Mucosa of stomach (tissue), 1 donor: Measurements from ENCODE around the gene ELN.

ENCODE experiments used
- H3K27me3 ChIP-seq: one replicate; pipeline ENCODE4 v1.7.0; 2013; ENCODE audit warnings: mild to moderate bottlenecking, low read length; ENCODE audit not compliant: control insufficient read depth, insufficient read depth
- H3K36me3 ChIP-seq: one replicate; pipeline ENCODE4 v1.7.0; 2013; ENCODE audit warnings: low read length; ENCODE audit not compliant: control insufficient read depth, insufficient read depth
- H3K4me1 ChIP-seq: one replicate; pipeline ENCODE4 v1.7.0; 2013; ENCODE audit warnings: mild to moderate bottlenecking, low read length; ENCODE audit not compliant: control insufficient read depth, insufficient read depth
- H3K4me3 ChIP-seq: one replicate; pipeline ENCODE4 v1.7.0; 2013; ENCODE audit warnings: low read length
- H3K9ac ChIP-seq: one replicate; pipeline ENCODE4 v1.7.0; 2013; ENCODE audit warnings: mild to moderate bottlenecking, low read length, moderate library complexity
- H3K9me3 ChIP-seq: one replicate; pipeline ENCODE4 v1.7.0; 2013; ENCODE audit warnings: mild to moderate bottlenecking, low read length, moderate library complexity; ENCODE audit not compliant: control insufficient read depth
- donor health status: Pancreatic carcinoma.

The ELN gene

GRCh38 chr7:74063223-74063641 is 35.3 kb downstream of the ELN start:
- Histone ChIP-seq H3K4me1 (peaks cover 39% of the 10 kb centered on the region), H3K27me3 (no peaks in the 10 kb centered on the region), H3K9ac (no peak overlapping the region), H3K9me3 (no peaks in the 10 kb centered on the region), H3K4me3 (no peak overlapping the region), H3K36me3 (no peaks in the 10 kb centered on the region)

GRCh38 chr7:74063646-74064045 is 35.7 kb downstream of the ELN start:
- Histone ChIP-seq H3K9ac (no peak overlapping the region), H3K4me1 (peaks cover 39% of the 10 kb centered on the region), H3K36me3 (no peaks in the 10 kb centered on the region), H3K27me3 (no peaks in the 10 kb centered on the region), H3K4me3 (no peak overlapping the region), H3K9me3 (no peaks in the 10 kb centered on the region)

- H3K9me3 ChIP-seq, result no peaks in the 10 kb centered on the region
- no peak overlapping the region for H3K4me3 ChIP-seq
- H3K9ac ChIP-seq, result no peak overlapping the region
- H3K4me1 ChIP-seq, result peaks cover 31% of the 10 kb centered on the region
- no peaks in the 10 kb centered on the region for H3K27me3 ChIP-seq
- no peaks in the 10 kb centered on the region for H3K36me3 ChIP-seq
Measured at GRCh38 chr7:74064696-74065095, 36.7 kb downstream of the ELN start.

- Histone ChIP-seq H3K9ac (no peak overlapping the region), H3K4me1 (peaks cover 13% of the 10 kb centered on the region), H3K27me3 (no peaks in the 10 kb centered on the region), H3K36me3 (no peaks in the 10 kb centered on the region), H3K4me3 (no peak overlapping the region), H3K9me3 (no peaks in the 10 kb centered on the region)
Measured at GRCh38 chr7:74066626-74067025, 38.7 kb downstream of the ELN start.

- Histone ChIP-seq H3K4me1 (peaks cover 5% of the 10 kb centered on the region), H3K9ac (no peak overlapping the region), H3K9me3 (no peaks in the 10 kb centered on the region), H3K36me3 (no peaks in the 10 kb centered on the region), H3K4me3 (no peak overlapping the region), H3K27me3 (no peaks in the 10 kb centered on the region)
Measured at GRCh38 chr7:74068378-74069085, 40.6 kb downstream of the ELN start.

- H3K27me3 ChIP-seq, result no peaks in the 10 kb centered on the region
- H3K4me3 ChIP-seq, result no peak overlapping the region
- no peaks in the 10 kb centered on the region for H3K9me3 ChIP-seq
- no peak overlapping the region for H3K9ac ChIP-seq
- peaks cover 5% of the 10 kb centered on the region for H3K4me1 ChIP-seq
- no peaks in the 10 kb centered on the region for H3K36me3 ChIP-seq
Measured at GRCh38 chr7:74069086-74069541, 41.1 kb downstream of the ELN start.

GRCh38 chr7:74069790-74070618 is 42.0 kb downstream of the ELN start:
- H3K4me1 ChIP-seq, result peaks cover 5% of the 10 kb centered on the region
- no peak overlapping the region for H3K4me3 ChIP-seq
- H3K9me3 ChIP-seq, result no peaks in the 10 kb centered on the region
- no peaks in the 10 kb centered on the region for H3K36me3 ChIP-seq
- no peak overlapping the region for H3K9ac ChIP-seq
- no peaks in the 10 kb centered on the region for H3K27me3 ChIP-seq

GRCh38 chr7:74070619-74070921 is 42.6 kb downstream of the ELN start:
- H3K4me3 ChIP-seq, result no peak overlapping the region

GRCh38 chr7:74071121-74071520 is 43.1 kb downstream of the ELN start:
- no peak overlapping the region for H3K4me3 ChIP-seq
- H3K27me3 ChIP-seq, result no peaks in the 10 kb centered on the region
- no peaks in the 10 kb centered on the region for H3K36me3 ChIP-seq
- no peak overlapping the region for H3K9ac ChIP-seq
- H3K9me3 ChIP-seq, result no peaks in the 10 kb centered on the region
- no peaks in the 10 kb centered on the region for H3K4me1 ChIP-seq

More at GRCh38 chr7:74070619-74070921, 42.6 kb downstream of the ELN start:
- Histone ChIP-seq H3K27me3 (no peaks in the 10 kb centered on the region), H3K36me3 (no peaks in the 10 kb centered on the region), H3K4me1 (peaks cover 5% of the 10 kb centered on the region), H3K9me3 (no peaks in the 10 kb centered on the region), H3K9ac (no peak overlapping the region)

- no peaks in the 10 kb centered on the region for H3K36me3 ChIP-seq
- no peaks in the 10 kb centered on the region for H3K27me3 ChIP-seq
- no peaks in the 10 kb centered on the region for H3K4me1 ChIP-seq
- H3K4me3 ChIP-seq, result no peak overlapping the region
- no peaks in the 10 kb centered on the region for H3K9me3 ChIP-seq
- no peak overlapping the region for H3K9ac ChIP-seq
Measured at GRCh38 chr7:74074770-74075169, 46.8 kb downstream of the ELN start.

- no peak overlapping the region for H3K9ac ChIP-seq
- H3K4me3 ChIP-seq, result no peak overlapping the region
- H3K9me3 ChIP-seq, result no peaks in the 10 kb centered on the region
- no peaks in the 10 kb centered on the region for H3K36me3 ChIP-seq
- no peaks in the 10 kb centered on the region for H3K4me1 ChIP-seq
- no peaks in the 10 kb centered on the region for H3K27me3 ChIP-seq
Measured at GRCh38 chr7:74078461-74078860, 50.5 kb downstream of the ELN start.

- Histone ChIP-seq H3K9me3 (no peaks in the 10 kb centered on the region), H3K36me3 (no peaks in the 10 kb centered on the region), H3K4me1 (peaks cover 10% of the 10 kb centered on the region), H3K9ac (no peak overlapping the region), H3K4me3 (no peak overlapping the region), H3K27me3 (no peaks in the 10 kb centered on the region)
Measured at GRCh38 chr7:74082770-74083116, 54.8 kb downstream of the ELN start.
